SHP77 (cell line): ENCODE data around the gene PIGM.

ENCODE experiments used
- DNase-seq, 2 experiments: peaks; one replicate each; lab custom pipeline; 2025; lab: John Stamatoyannopoulos, UW

Gene PIGM

GRCh38 chr1:160031365-160032164, at the start of gene PIGM:
Gene PIGM, minus strand, starts transcription at chr1:160031990. Its CDS starts 251 bp downstream, at chr1:160031739.
- peak; percentile 96 to 97 for DNase-seq

GRCh38 chr1:160081261-160081936, 49.6 kb upstream of the PIGM start, which contains the start of gene KCNJ9:
Gene KCNJ9, plus strand, starts transcription at chr1:160081538. Its CDS starts 2,493 bp downstream, at chr1:160084031.
- DNase-seq, result no peak

GRCh38 chr1:160080381-160081100, 48.8 kb upstream of the PIGM start:
- DNase-seq, result no peak

GRCh38 chr1:160079448-160079847, 47.7 kb upstream of the PIGM start:
- DNase-seq, result no peak

- no peak for DNase-seq
Observed at GRCh38 chr1:160078512-160079195, 46.9 kb upstream of the PIGM start.

GRCh38 chr1:160077486-160077885, 45.7 kb upstream of the PIGM start:
- no peak for DNase-seq

- no peak for DNase-seq
Observed at GRCh38 chr1:160076295-160076694, 44.5 kb upstream of the PIGM start.

GRCh38 chr1:160075836-160076235, 44.0 kb upstream of the PIGM start:
- no peak for DNase-seq

GRCh38 chr1:160074865-160075264, 43.1 kb upstream of the PIGM start:
- no peak for DNase-seq

- DNase-seq, result no peak
Observed at GRCh38 chr1:160071289-160071688, 39.5 kb upstream of the PIGM start.

GRCh38 chr1:160070243-160071163, 38.7 kb upstream of the PIGM start:
- no peak for DNase-seq

GRCh38 chr1:160069460-160070231, 37.9 kb upstream of the PIGM start, which contains the start of gene KCNJ10:
Gene KCNJ10, minus strand, starts transcription at chr1:160070160. Its CDS starts 27,628 bp downstream, at chr1:160042532.
- no peak for DNase-seq

GRCh38 chr1:160068225-160068624, 36.4 kb upstream of the PIGM start:
- DNase-seq, result no peak

- no peak for DNase-seq
Observed at GRCh38 chr1:160066829-160067745, 35.3 kb upstream of the PIGM start.

- no peak for DNase-seq
Observed at GRCh38 chr1:160064746-160065145, 33.0 kb upstream of the PIGM start.

GRCh38 chr1:160064164-160064563, 32.4 kb upstream of the PIGM start:
- DNase-seq, result no peak

- DNase-seq, result no peak
Observed at GRCh38 chr1:160063176-160063575, 31.4 kb upstream of the PIGM start.

GRCh38 chr1:160062230-160062532, 30.4 kb upstream of the PIGM start:
- no peak for DNase-seq
